Skeletal muscle satellite cell (primary cell): ENCODE data around the gene GADD45G. TPM values are rescaled to one million over a fixed set of nuclear protein-coding genes. Genes with fewer than 3 reads are reported as not detected.

ENCODE experiments used
- H3K27me3 ChIP-seq: 2 replicates; pipeline ENCODE4 v1.7.0; 2013; ENCODE audit warnings: low read length; ENCODE audit not compliant: control insufficient read depth, insufficient read depth
- H3K36me3 ChIP-seq: 2 replicates; pipeline ENCODE4 v1.7.0; 2013; ENCODE audit warnings: mild to moderate bottlenecking, control low read depth, low read length; ENCODE audit not compliant: insufficient read depth
- H3K4me1 ChIP-seq: 2 replicates; pipeline ENCODE4 v1.7.0; 2013; ENCODE audit warnings: low read length; ENCODE audit not compliant: control insufficient read depth, insufficient read depth
- H3K4me2 ChIP-seq: 2 replicates; pipeline ENCODE4 v1.7.0; 2013; ENCODE audit warnings: mild to moderate bottlenecking, low read length
- H3K4me3 ChIP-seq: 2 replicates; pipeline ENCODE4 v1.7.0; 2013; ENCODE audit warnings: low read length
- H3K9ac ChIP-seq: 2 replicates; pipeline ENCODE4 v1.7.0; 2013; ENCODE audit warnings: mild to moderate bottlenecking, low read depth, low read length, moderate library complexity
- H3K9me3 ChIP-seq: replicated peaks from 2 replicates; pipeline ENCODE4 v1.7.0; 2013; ENCODE audit warnings: mild to moderate bottlenecking, control low read depth, low read length
- total RNA-seq: library from RNA; depleted of rRNA; stranded (reverse); fragments of >200 nt; gene quantifications from 2 replicates; pipeline ENCODE4 v1.2.3, GENCODE V29; 2012; rRNA removed

GADD45G gene, protein sequence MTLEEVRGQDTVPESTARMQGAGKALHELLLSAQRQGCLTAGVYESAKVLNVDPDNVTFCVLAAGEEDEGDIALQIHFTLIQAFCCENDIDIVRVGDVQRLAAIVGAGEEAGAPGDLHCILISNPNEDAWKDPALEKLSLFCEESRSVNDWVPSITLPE
- 0.76 and 1.5 TPM in 2 replicates for total RNA-seq

DNA sequence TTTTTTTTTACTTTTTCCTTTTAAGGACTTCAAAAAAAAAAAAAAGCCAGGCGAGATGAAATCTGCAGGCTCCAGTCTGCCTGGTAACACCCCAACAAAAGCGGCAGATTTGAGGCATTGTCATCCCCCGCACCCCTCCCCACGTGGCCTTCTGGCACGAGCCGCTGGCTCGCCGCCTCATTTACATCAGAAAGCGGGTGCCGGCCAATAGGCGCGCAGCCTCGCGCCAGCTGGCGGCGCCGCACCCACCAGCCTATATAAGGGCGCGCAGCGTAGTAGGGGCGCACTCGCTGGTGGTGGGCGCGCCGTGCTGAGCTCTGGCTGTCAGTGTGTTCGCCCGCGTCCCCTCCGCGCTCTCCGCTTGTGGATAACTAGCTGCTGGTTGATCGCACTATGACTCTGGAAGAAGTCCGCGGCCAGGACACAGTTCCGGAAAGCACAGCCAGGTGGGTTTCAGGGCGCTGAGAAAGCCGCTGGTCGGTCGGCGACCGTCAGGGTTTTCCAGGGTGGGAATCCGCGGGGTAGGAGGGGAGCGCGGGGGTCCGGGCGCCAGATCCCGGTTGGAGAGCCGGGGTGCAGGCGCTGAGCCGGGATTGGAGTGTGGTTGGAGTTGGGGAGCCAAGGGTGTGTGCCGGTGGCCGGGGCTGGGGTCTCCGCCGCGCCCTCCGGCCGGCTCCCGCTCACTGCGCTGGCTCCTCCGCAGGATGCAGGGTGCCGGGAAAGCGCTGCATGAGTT is at the start of gene GADD45G:
GADD45G (plus strand) TSS at position 284 of the 736 bp plus-strand sequence; CDS start at position 394, 110 bp downstream.
- Histone ChIP-seq H3K27me3 (peaks cover 24% of the 10 kb centered on the region), H3K4me3 (peak within 1 kb of the TSS; percentile 77), H3K36me3 (no peaks in the 10 kb centered on the region), H3K9me3 (no peaks in the 10 kb centered on the region), H3K4me2 (peak within 1 kb of the TSS; percentile 97), H3K9ac (peak within 1 kb of the TSS; percentile 70), H3K4me1 (peaks cover 43% of the 10 kb centered on the region)

DNA sequence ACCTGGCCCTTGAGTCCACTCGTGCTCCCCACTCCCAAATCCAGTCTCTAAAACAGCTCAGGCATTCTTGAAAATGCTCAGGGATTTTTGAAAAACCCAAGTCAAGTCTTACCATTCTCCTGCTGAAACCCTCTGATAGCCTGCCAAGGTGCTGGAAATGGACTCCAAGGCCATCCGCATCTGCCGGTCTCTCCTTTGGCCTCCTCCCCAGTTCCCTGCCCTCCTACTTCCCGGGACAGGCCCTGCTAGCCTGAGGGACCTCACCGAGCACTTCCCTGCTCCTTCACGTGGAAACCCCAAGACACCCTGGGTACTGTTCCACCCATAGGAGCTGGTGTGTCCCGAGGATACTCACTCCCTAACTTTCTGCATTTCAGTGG is 49.8 kb upstream of the GADD45G start:
- Histone ChIP-seq H3K27me3 (no peaks in the 10 kb centered on the region), H3K9me3 (no peaks in the 10 kb centered on the region), H3K36me3 (no peaks in the 10 kb centered on the region), H3K4me2 (no peak overlapping the region), H3K4me3 (no peak overlapping the region), H3K9ac (no peak overlapping the region), H3K4me1 (peaks cover 22% of the 10 kb centered on the region)

DNA sequence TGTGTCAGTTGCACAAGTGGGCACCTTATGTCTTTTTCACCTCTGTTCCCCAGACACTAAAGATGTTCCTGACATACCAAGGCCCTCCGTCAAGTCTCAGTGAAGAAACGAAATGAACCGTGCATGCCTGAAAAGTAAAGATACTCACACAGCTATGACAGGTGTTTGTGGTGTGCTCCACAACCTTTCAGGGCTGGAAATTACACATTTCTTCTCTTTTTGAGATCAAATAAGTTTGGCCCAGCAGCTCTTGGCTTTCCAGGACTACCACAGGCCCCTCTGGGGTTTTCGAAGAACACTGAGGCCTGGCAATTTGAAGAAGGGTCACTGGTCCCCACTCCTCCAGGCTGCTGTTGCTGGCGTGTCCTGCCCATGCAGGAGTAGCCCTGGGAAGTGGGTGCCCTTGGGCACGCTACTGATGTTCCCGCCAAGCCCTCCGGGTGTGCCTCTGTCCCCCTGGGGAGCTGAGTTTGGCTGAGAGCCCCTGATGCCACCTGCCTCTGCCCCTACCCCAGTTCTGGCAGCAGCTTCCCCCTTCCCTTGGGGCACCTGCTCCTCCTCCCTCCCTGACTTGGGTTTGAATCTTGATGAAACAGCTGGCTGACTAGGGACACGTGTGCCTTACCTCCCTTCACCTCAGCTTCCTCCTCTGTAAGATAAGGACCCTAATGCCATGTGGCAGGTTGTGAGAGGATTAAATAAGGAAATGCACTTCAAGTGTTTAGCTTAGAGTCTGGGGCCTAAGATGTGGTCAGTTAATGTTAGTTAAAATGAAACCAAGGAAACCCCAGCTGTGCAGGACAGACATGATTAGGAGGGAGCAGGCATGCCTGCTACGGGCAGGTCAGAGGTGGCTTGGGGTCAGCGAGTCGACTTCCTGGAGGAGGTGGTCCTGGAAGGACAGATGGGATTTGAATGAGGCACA is 49.1 kb upstream of the GADD45G start:
- Histone ChIP-seq H3K4me1 (peaks cover 22% of the 10 kb centered on the region), H3K9ac (no peak overlapping the region), H3K4me2 (peak overlapping the region; percentile 68), H3K27me3 (no peaks in the 10 kb centered on the region), H3K9me3 (no peaks in the 10 kb centered on the region), H3K36me3 (no peaks in the 10 kb centered on the region), H3K4me3 (no peak overlapping the region)

DNA sequence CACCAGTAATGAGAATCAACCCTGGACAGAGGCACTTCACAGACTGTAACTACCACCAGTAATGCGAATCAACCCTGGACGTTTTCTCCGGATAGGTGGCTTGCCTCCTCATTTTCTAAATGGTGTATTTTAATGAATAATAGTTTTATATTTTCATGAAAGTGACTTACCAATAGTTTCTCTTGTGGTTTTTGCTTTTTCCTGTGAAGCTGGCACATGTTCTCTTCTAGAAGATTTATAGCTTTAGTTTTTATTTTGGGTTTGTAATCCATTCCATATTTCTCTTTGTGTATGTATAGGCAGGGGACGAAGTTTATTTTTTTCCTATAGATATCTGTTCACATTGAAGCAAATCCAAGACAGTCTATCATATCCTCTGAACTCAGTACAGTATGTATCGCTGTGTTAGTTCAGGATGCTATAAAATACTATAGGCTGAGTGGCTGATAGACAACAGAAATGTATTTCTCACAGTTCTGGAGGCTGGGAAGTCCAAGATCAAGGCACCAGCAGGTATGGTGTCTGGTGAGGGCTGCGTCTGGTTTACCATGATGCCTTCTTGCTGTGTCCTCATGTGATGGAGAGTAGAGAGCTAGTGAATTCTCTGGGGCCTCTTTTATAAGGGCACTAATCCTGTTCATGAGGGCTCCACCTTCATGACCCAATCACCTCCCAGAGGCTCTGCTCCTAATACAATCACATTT is 46.5 kb upstream of the GADD45G start:
- no peak overlapping the region for H3K4me2 ChIP-seq
- H3K4me3 ChIP-seq, result no peak overlapping the region
- peaks cover 22% of the 10 kb centered on the region for H3K4me1 ChIP-seq
- no peaks in the 10 kb centered on the region for H3K36me3 ChIP-seq
- no peak overlapping the region for H3K9ac ChIP-seq
- H3K9me3 ChIP-seq, result no peaks in the 10 kb centered on the region
- H3K27me3 ChIP-seq, result no peaks in the 10 kb centered on the region

DNA sequence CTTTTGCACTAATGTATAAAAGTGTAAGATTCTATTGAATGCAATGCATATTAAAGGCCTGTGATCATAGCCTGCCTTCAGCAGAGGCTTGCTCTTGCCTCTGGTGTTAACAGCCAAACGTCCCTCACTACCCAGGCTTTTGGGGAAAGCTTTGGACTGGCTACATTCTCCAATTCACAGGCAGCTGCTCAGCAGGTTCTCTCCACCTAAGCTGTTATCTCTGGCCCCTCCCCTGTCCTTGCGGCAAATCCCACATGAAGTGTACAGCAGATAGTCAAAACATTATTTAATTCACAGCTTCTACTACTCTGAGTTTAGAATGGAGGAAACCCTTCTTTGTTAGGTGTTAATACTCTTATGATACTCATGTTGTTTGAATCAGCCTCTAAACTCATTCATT is 45.9 kb upstream of the GADD45G start:
- Histone ChIP-seq H3K9me3 (no peaks in the 10 kb centered on the region), H3K4me2 (no peak overlapping the region), H3K4me1 (peaks cover 22% of the 10 kb centered on the region), H3K4me3 (no peak overlapping the region), H3K9ac (no peak overlapping the region), H3K36me3 (no peaks in the 10 kb centered on the region), H3K27me3 (no peaks in the 10 kb centered on the region)

DNA sequence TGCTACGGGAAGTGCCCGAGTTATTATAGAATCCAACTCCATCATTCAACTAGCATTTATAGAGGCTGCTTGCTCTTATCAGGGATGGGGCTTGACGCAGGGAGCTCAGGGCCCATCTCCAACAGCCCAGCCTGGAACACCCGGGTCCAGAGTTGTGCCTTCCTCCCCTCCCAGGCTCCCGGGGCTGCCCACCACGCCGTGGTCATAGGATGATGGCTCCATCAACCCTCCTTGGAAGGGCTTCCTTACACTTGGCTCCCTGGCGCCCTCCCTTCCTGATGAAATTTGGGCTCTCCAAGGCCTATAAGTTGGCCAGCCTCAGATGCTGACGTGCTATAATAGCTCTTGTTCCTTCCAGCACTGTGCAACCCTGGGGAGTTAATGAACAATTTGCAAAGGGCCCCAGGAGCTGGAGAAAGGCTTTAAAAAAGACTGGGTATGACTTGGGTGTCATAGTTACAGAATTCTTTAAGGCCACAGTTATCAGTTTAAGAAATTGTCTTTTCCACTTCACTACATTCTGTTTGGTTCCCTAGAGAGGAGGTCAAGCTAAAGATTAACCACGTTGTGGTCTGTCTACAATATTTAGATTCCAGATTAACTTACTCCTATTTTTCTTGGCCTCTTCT is 42.5 kb upstream of the GADD45G start:
- Histone ChIP-seq H3K4me3 (no peak overlapping the region), H3K36me3 (no peaks in the 10 kb centered on the region), H3K9me3 (no peaks in the 10 kb centered on the region), H3K4me2 (no peak overlapping the region), H3K27me3 (no peaks in the 10 kb centered on the region), H3K4me1 (no peaks in the 10 kb centered on the region), H3K9ac (no peak overlapping the region)

DNA sequence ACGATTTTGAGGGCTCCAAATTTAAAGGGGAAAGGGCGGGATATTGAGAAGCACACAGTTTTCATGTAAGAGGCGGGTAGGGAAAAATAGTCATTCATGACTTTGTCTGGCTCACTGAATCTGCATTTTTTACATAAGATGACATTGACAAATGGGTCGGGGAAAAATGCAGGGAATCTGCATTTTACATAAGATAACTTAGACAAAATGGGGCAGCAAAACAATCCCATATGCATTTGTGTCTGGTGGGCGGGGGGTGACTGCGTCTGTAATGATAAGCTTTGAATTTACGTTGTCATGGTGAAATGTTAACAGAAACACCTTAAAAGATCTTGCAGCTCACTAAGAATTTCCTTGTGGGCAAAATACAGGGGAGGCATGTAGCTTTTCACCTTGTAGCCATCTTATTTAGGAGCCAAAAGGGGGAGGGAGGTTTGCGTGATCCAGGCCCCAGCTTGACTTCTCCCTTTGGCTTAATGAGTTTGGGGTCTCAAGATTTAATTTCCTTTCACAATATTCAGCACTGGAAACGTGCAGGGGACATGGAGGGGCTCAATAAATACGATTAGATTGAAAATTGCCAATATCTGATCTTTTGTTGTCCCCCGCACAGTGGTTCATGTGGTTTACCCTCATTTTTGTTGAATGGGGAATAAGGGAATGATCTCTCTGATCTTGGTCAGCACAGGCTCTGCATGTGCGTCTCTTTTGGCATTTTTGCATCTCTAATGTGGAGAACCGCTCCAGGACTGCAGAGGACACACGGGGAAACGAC is 41.1 kb upstream of the GADD45G start:
- H3K36me3 ChIP-seq, result no peaks in the 10 kb centered on the region
- no peak overlapping the region for H3K4me3 ChIP-seq
- H3K9me3 ChIP-seq, result no peaks in the 10 kb centered on the region
- no peak overlapping the region for H3K4me2 ChIP-seq
- H3K4me1 ChIP-seq, result no peaks in the 10 kb centered on the region
- peaks cover 10% of the 10 kb centered on the region for H3K27me3 ChIP-seq
- H3K9ac ChIP-seq, result no peak overlapping the region

DNA sequence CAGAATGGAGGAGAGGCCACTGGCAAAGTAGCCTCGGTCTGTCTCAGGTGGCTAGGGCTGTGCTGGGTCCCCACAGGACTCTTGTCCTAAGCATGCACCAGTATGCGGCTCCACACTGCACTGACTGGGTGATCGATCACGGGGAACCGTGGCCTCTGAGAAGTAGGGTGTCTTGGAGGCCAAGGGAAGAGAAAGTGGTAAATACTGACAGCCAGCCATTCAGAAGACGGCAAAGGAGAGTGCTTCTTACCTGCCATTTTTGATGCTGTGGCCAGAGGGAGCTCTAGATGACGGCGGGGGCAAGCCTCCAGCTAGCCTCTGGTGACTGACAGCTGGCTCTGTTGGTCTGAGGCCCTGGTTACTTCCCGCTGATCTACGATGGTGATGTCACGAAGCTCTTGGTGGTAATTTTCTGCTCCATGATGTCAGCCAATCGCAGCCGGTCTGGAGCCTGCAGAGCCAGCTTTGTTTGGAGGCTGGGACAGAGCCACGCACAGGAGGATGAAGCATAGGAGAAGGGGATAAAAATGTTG is 40.4 kb upstream of the GADD45G start:
- no peak overlapping the region for H3K4me3 ChIP-seq
- H3K27me3 ChIP-seq, result peaks cover 11% of the 10 kb centered on the region
- H3K9ac ChIP-seq, result no peak overlapping the region
- H3K36me3 ChIP-seq, result no peaks in the 10 kb centered on the region
- no peak overlapping the region for H3K4me2 ChIP-seq
- no peaks in the 10 kb centered on the region for H3K9me3 ChIP-seq
- H3K4me1 ChIP-seq, result no peaks in the 10 kb centered on the region

DNA sequence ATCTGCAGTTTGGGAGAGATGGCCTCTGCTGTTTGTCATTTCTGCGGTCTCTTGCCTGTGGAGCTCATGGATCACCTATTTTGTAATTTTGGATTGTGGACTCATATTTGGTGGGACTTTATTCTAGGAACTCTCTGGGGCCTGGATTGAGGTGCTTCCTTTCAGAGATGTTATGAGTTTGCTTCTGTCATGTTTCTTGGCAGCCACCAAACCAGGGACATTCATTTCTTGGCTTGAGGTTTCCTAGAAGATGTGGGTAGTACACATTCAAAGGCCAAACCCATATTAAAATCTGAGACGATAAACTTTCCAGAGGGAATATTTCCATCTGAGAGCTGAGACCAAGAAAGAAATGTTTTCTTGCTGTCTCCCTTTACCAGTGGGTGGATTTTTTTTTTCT is 37.2 kb upstream of the GADD45G start:
- H3K36me3 ChIP-seq, result no peaks in the 10 kb centered on the region
- peaks cover 17% of the 10 kb centered on the region for H3K27me3 ChIP-seq
- no peak overlapping the region for H3K4me2 ChIP-seq
- H3K9ac ChIP-seq, result no peak overlapping the region
- no peaks in the 10 kb centered on the region for H3K4me1 ChIP-seq
- no peak overlapping the region for H3K4me3 ChIP-seq
- H3K9me3 ChIP-seq, result no peaks in the 10 kb centered on the region

DNA sequence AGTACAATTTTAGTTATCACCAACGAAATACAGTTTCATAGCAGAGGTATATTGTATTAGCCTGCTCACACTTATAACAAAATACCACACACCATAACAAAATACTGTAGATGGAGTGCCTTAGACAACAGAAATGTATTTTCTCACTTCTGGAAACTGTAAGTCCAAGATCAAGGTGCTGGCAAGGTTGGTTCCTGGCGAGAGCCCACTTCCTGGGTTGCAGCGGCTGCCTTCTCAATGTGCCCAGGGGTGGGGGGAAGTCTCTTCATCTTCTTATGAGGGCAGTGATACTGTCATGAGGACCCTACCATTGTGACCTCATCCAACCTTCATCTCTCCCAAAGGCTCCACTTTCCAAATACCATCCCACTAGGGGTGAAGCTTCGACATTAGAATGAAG is 30.5 kb upstream of the GADD45G start:
- H3K9me3 ChIP-seq, result no peaks in the 10 kb centered on the region
- H3K36me3 ChIP-seq, result no peaks in the 10 kb centered on the region
- H3K27me3 ChIP-seq, result peaks cover 6% of the 10 kb centered on the region
- no peaks in the 10 kb centered on the region for H3K4me1 ChIP-seq
- H3K4me3 ChIP-seq, result no peak overlapping the region
- H3K4me2 ChIP-seq, result no peak overlapping the region
- no peak overlapping the region for H3K9ac ChIP-seq
